Endothelial cell of umbilical vein (primary cell): ENCODE results near the gene TESK2. TPM values are rescaled to one million over a fixed set of nuclear protein-coding genes. Genes with fewer than 3 reads are reported as not detected.

Experiments
- BruUV-seq: library from RNA; stranded (reverse); fragments of 400-500 nt; replicated peaks from 2 replicates; lab custom pipeline; 2021; lab: Mats Ljungman, UMichigan
- CTCF ChIA-PET: fragments of 300-600, 350-600 bp; sonication (Branson Sonifier 250); formaldehyde crosslinking; loops from one replicate; lab custom pipeline; 2021; ENCODE audit warnings: antibody characterized with exemption, inconsistent platforms; lab: Charles Lee
- POLR2A ChIA-PET: fragments of 300-600, 350-600 bp; sonication (Branson Sonifier 250); formaldehyde crosslinking; loops from one replicate; lab custom pipeline; 2021; ENCODE audit warnings: antibody characterized with exemption, inconsistent platforms; lab: Charles Lee
- DNase-seq: peaks from one replicate; pipeline ENCODE4 v3.0.0-alpha.2; 2011; ENCODE audit warnings: low read depth, low spot score
- FAIRE-seq: peaks from 2 replicates; lab custom pipeline; 2011; peaks lifted over from hg19 to GRCh38; lab: Jason Lieb, UNC
- H2AFZ ChIP-seq: 2 replicates; pipeline ENCODE4 v1.6.0; 2012; ENCODE audit warnings: low read depth, low read length, control low read depth, inconsistent platforms
- H3K27ac ChIP-seq: 2 replicates; pipeline ENCODE4 v1.5.1; 2011; ENCODE audit warnings: low read depth, mild to moderate bottlenecking, control low read depth, low read length, moderate library complexity; ENCODE audit not compliant: insufficient read depth
- H3K27me3 ChIP-seq, 2 experiments: 2 replicates each; pipeline versions ENCODE4 v1.6.0 to v1.6.1; 2011; ENCODE audit warnings: low read length in 2 of 2, mixed read lengths in 1 of 2; ENCODE audit not compliant: control insufficient read depth in 2 of 2, insufficient read depth in 2 of 2
- H3K36me3 ChIP-seq, 2 experiments: 2 replicates in 1 of 2; 3 replicates in 1 of 2; pipeline ENCODE4 v1.5.1; 2011; ENCODE audit warnings: low read length in 2 of 2, mild to moderate bottlenecking in 1 of 2, moderate library complexity in 1 of 2; ENCODE audit not compliant: control insufficient read depth in 2 of 2, insufficient read depth in 2 of 2; ENCODE audit errors: extremely low read depth in 1 of 2
- H3K4me1 ChIP-seq: 3 replicates; pipeline ENCODE4 v1.5.1; 2011; ENCODE audit warnings: mild to moderate bottlenecking, low read length; ENCODE audit not compliant: control insufficient read depth, insufficient read depth; ENCODE audit errors: extremely low read depth
- H3K4me2 ChIP-seq: 2 replicates; pipeline ENCODE4 v1.6.1; 2011; ENCODE audit warnings: low read length, control low read depth, mixed read lengths; ENCODE audit not compliant: insufficient read depth
- H3K4me3 ChIP-seq, 3 experiments: fragments of 200-600 bp in 1 of 3; sonication (generic), shearing (Covaris generic) in 1 of 3; replicated peaks in 1 of 3; 2 replicates each; pipeline ENCODE4 v1.5.1; 2011 to 2016; ENCODE audit warnings: control low read depth in 3 of 3, low read length in 3 of 3, mild to moderate bottlenecking in 2 of 3, inconsistent platforms in 1 of 3, low read depth in 1 of 3, moderate library complexity in 1 of 3; ENCODE audit not compliant: insufficient read depth in 1 of 3
- H3K79me2 ChIP-seq: 2 replicates; pipeline ENCODE4 v1.6.0; 2012; ENCODE audit warnings: low read length, inconsistent platforms; ENCODE audit not compliant: control insufficient read depth, insufficient read depth
- H3K9ac ChIP-seq: replicated peaks from 2 replicates; pipeline ENCODE3; 2011; ENCODE audit warnings: low read length, control low read depth; ENCODE audit not compliant: insufficient read depth; ENCODE audit errors: extremely low read depth
- H3K9me1 ChIP-seq: replicated peaks from 3 replicates; pipeline ENCODE4 v1.6.0; 2011; ENCODE audit warnings: mild to moderate bottlenecking, low read length; ENCODE audit not compliant: control insufficient read depth, insufficient read depth; ENCODE audit errors: extremely low read depth
- H3K9me3 ChIP-seq: replicated peaks from 2 replicates; pipeline ENCODE4 v1.5.1; 2012; ENCODE audit warnings: low read length, inconsistent platforms; ENCODE audit not compliant: control insufficient read depth, insufficient read depth
- H4K20me1 ChIP-seq: replicated peaks from 2 replicates; pipeline ENCODE3; 2011; ENCODE audit warnings: mild to moderate bottlenecking, low read length; ENCODE audit not compliant: control insufficient read depth, insufficient read depth; ENCODE audit errors: extremely low read depth
- EZH2 ChIP-seq: IDR thresholded peaks from 2 replicates; pipeline ENCODE4 v1.6.1; 2012; ENCODE audit warnings: borderline replicate concordance, low read depth, mild to moderate bottlenecking, moderate library complexity, low read length, inconsistent platforms; ENCODE audit not compliant: severe bottlenecking
- FOS ChIP-seq: IDR thresholded peaks from 2 replicates; pipeline ENCODE4 v1.6.1; 2011; ENCODE audit warnings: mild to moderate bottlenecking, low read length, moderate library complexity, borderline replicate concordance; ENCODE audit not compliant: insufficient read depth
- GATA2 ChIP-seq: IDR thresholded peaks from 2 replicates; pipeline ENCODE4 v1.7.0; 2011; ENCODE audit warnings: low read depth, mild to moderate bottlenecking, moderate library complexity, mixed read lengths, low read length; ENCODE audit not compliant: insufficient read length, insufficient read depth
- JUN ChIP-seq: IDR thresholded peaks from 2 replicates; pipeline ENCODE4 v1.6.1; 2011; ENCODE audit warnings: borderline replicate concordance, low read depth; ENCODE audit not compliant: insufficient read length, insufficient read depth
- MYC ChIP-seq: IDR thresholded peaks from one replicate; pipeline ENCODE4 v1.6.1; 2011; ENCODE audit warnings: mild to moderate bottlenecking, low read depth, low read length
- POLR2A ChIP-seq: IDR thresholded peaks from 2 replicates; pipeline ENCODE4 v1.6.1; 2012; ENCODE audit warnings: low read depth, mild to moderate bottlenecking, control low read depth, low read length
- POLR2AphosphoS5 ChIP-seq: IDR thresholded peaks from 2 replicates; pipeline ENCODE4 v1.6.1; 2012; ENCODE audit warnings: low read depth, mild to moderate bottlenecking, control low read depth, low read length, moderate library complexity; ENCODE audit not compliant: insufficient read depth
- dilution Hi-C: fragments of 300-500 bp; cut with MboI; formaldehyde crosslinking; loops from one replicate; pipeline ENCODE4 v1.15.0; 2019; ENCODE audit warnings: low sequenced_read_pairs; ENCODE audit not compliant: extremely low pct_ligation_motif_present
- intact Hi-C: fragments of 100-400 bp; cut with micrococcal nuclease; formaldehyde crosslinking; loops from one replicate; pipeline ENCODE4 v1.10.0; 2022
- polyA plus RNA-seq, 4 experiments: library from polyadenylated mRNA; depleted of rRNA in 3 of 4; stranded (reverse) in 3 of 4; unstranded in 1 of 4; fragments of >200 nt; gene quantifications; 2 replicates each; pipeline versions ENCODE4 v1.2.1 to v1.2.3, GENCODE V29; 2011 to 2012; ENCODE audit warnings: missing spikeins in 1 of 4
- total RNA-seq: library from RNA; stranded (reverse); gene quantifications from 2 replicates; pipeline ENCODE4 v1.2.3, GENCODE V29; 2021
- TF ChIP-seq, protein P1 (sequence below): IDR thresholded peaks from 2 replicates; pipeline ENCODE4 v1.6.1; 2011; ENCODE audit not compliant: insufficient read depth, insufficient read length
- TF ChIP-seq, protein P2 (sequence below), 2 donors: IDR thresholded peaks; 1 replicate in 1 of 2; 2 replicates in 1 of 2; pipeline ENCODE4 v1.5.1; 2011; ENCODE audit warnings: low read length in 2 of 2, mild to moderate bottlenecking in 2 of 2, moderate library complexity in 2 of 2, control low read depth in 1 of 2, inconsistent platforms in 1 of 2, low read depth in 1 of 2; ENCODE audit not compliant: insufficient read depth in 1 of 2; ENCODE audit errors: extremely low read depth in 1 of 2

The TESK2 gene
- total and polyA plus RNA-seq, 2 donors (not counting 3 experiments of a cell fraction or from before 2014, with no cell fraction given), result 2.1 to 2.6 TPM

DNA sequence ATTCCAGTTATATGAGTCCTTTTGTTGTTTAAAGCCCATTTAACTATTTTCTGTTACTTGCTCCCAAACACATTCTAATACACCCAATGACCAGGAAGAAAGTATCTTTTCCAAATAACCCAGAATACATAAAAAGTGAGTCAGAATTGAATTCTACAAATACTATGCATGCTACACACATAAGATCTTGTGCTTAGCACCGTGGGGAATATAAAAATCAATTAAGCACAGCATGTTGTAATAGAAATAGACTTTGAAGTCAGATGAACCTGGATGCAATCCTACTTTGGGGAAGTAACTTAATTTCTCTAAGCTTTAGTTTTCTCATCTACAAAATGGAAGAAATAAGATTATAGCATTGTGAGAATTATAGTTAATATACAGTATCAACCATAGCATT is 110.2 kb downstream of the TESK2 start:
- dilution Hi-C loops (no loop called here), intact Hi-C loops (no loop called here)
- H3K27ac ChIP-seq, result no peak overlapping the region
- H3K36me3 ChIP-seq, result no peaks in the 10 kb centered on the region
- no peak overlapping the region for H3K4me2 ChIP-seq
- ChIA-PET POLR2A (no interaction called here), CTCF (no interaction called here)
- H2AFZ ChIP-seq, result no peak overlapping the region
- H3K9ac ChIP-seq, result no peak overlapping the region
- TF ChIP-seq POLR2A (no peak), EZH2 (no peak), GATA2 (no peak), JUN (no peak), MYC (no peak), FOS (no peak), POLR2AphosphoS5 (no peak)
- TF ChIP-seq, protein P1, sequence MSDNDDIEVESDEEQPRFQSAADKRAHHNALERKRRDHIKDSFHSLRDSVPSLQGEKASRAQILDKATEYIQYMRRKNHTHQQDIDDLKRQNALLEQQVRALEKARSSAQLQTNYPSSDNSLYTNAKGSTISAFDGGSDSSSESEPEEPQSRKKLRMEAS, result no peak
- TF ChIP-seq, protein P2, sequence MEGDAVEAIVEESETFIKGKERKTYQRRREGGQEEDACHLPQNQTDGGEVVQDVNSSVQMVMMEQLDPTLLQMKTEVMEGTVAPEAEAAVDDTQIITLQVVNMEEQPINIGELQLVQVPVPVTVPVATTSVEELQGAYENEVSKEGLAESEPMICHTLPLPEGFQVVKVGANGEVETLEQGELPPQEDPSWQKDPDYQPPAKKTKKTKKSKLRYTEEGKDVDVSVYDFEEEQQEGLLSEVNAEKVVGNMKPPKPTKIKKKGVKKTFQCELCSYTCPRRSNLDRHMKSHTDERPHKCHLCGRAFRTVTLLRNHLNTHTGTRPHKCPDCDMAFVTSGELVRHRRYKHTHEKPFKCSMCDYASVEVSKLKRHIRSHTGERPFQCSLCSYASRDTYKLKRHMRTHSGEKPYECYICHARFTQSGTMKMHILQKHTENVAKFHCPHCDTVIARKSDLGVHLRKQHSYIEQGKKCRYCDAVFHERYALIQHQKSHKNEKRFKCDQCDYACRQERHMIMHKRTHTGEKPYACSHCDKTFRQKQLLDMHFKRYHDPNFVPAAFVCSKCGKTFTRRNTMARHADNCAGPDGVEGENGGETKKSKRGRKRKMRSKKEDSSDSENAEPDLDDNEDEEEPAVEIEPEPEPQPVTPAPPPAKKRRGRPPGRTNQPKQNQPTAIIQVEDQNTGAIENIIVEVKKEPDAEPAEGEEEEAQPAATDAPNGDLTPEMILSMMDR (IDR thresholded peaks at IDR 0.05; ENCODE audit: extremely low read depth in 1 of 2, insufficient read depth in 1 of 2, low read depth in 1 of 2, low read length in 2 of 2), result no peak
- H3K4me1 ChIP-seq, result no peaks in the 10 kb centered on the region
- no peaks in the 10 kb centered on the region for H3K9me1 ChIP-seq
- H3K4me3 ChIP-seq, result no peak overlapping the region
- no peaks in the 10 kb centered on the region for H3K27me3 ChIP-seq
- H4K20me1 ChIP-seq, result no peaks in the 10 kb centered on the region
- FAIRE-seq (no peak), DNase-seq (no peak)
- BruUV-seq, result no TSS peak
- no peaks in the 10 kb centered on the region for H3K9me3 ChIP-seq
- no peaks in the 10 kb centered on the region for H3K79me2 ChIP-seq
